Heart right ventricle (tissue), 16 donors: ENCODE data around the gene PPP4R1. TPM values are rescaled to one million over a fixed set of nuclear protein-coding genes. Genes with fewer than 3 reads are reported as not detected.

Experiments
- ATAC-seq, 8 donors: fragments of 200-7000 bp; cut with Tn5 transposase; one replicate each; pipeline ENCODE4 v1.9.1; 2020; ENCODE audit warnings: mild to moderate bottlenecking in 8 of 8, moderate library complexity in 8 of 8, moderate number of reproducible peaks in 1 of 8
- DNase-seq, 2 donors: peaks; one replicate each; pipeline ENCODE4 v3.0.0-alpha.2; 2020
- H3K27ac ChIP-seq, 10 donors: fragments of 200-600 bp; sonication (generic) in 2 of 10; one replicate each; pipeline versions ENCODE4 v1.5.0 to v1.8.0; 2020 to 2022; ENCODE audit warnings: mild to moderate bottlenecking in 3 of 10
- H3K27me3 ChIP-seq, 7 donors: fragments of 200-600 bp; one replicate each; pipeline ENCODE4 v1.8.0; 2021 to 2022; ENCODE audit warnings: mild to moderate bottlenecking in 2 of 7
- H3K36me3 ChIP-seq, 9 donors: fragments of 200-600 bp; sonication (generic) in 1 of 9; one replicate each; pipeline versions ENCODE4 v1.5.0 to v1.8.0; 2020 to 2022; ENCODE audit warnings: mild to moderate bottlenecking in 2 of 9
- H3K4me1 ChIP-seq, 9 donors: fragments of 200-600 bp; sonication (generic) in 1 of 9; one replicate each; pipeline versions ENCODE4 v1.5.0 to v1.8.0; 2020 to 2022; ENCODE audit warnings: mild to moderate bottlenecking in 4 of 9
- H3K4me3 ChIP-seq, 10 donors: fragments of 200-600 bp; sonication (generic) in 2 of 10; one replicate each; pipeline versions ENCODE4 v1.5.0 to v1.8.0; 2020 to 2022; ENCODE audit warnings: mild to moderate bottlenecking in 7 of 10, moderate library complexity in 2 of 10
- H3K9me3 ChIP-seq, 11 donors: fragments of 200-600 bp in 10 of 11; sonication (generic) in 2 of 11; one replicate each; pipeline versions ENCODE4 v1.5.0 to v1.8.0; 2013 to 2022; ENCODE audit warnings: mild to moderate bottlenecking in 2 of 11, control low read depth in 1 of 11, moderate library complexity in 1 of 11
- CTCF ChIP-seq, 9 donors: fragments of 200-600 bp; sonication (generic) in 2 of 9; IDR thresholded peaks; one replicate each; pipeline versions ENCODE4 v1.5.0 to v1.8.0; 2021 to 2022; ENCODE audit warnings: antibody characterized with exemption in 9 of 9, mild to moderate bottlenecking in 5 of 9, moderate library complexity in 1 of 9
- WGBS, 2 donors: extraction: QIAGEN DNeasy Blood & Tissue Kit; methylation state at CpG; one replicate each; pipeline ENCODE4 v1.1.7; 2013; ENCODE audit warnings: inconsistent platforms in 1 of 2; 5-methylcytosine and 5-hydroxymethylcytosine counted together
- intact Hi-C, 10 donors: fragments of 100-400 bp; cut with DNase I; formaldehyde crosslinking; loops; one replicate each; pipeline versions ENCODE4 v1.11.1 to v1.14.2; 2022
- polyA plus RNA-seq, 2 donors: library from polyadenylated mRNA; stranded (reverse); fragments of 200-250 nt; gene quantifications; one replicate each; pipeline ENCODE4 v1.2.3, GENCODE V29; 2013
- total RNA-seq, 10 donors: library from RNA; stranded (reverse); fragmentation: NEBNext Ultra II Directional in 3 of 10; extraction: Animal tissue kit (Norgen Biotek cat#: 25700) in 3 of 10; gene quantifications; one replicate each; pipeline versions ENCODE4 v1.2.1 to v1.2.4, GENCODE V29; 2021 to 2023
- donor health status: Arrhythmogenic right ventricular cardiomyopathy.
- donor health status: ischemic (EF 13 %, LVEDD 7.1; RV severe dilation, severe dysfunction).
- donor health status: healthy with polysubstance abuse.
- donor health status: DM: no; HTN: yes; CAD: no.
- donor health status: DM: no; HTN: no; CAD: no.
- donor health status: ischemic (EF 25% LVEDD 6.9; RV normal size, moderate dysfunction).
- donor health status: ischemic (EF 25% LVEDD 5.7; RV mildly dilated, moderate dysfunction).
- donor health status: healthy.
- donor health status: DM: yes; HTN: yes; CAD: no.
- donor health status: Ischemic cardiomyopathy.
- donor health status: ischemic (EF 35%, LVEDD 5.7; RV mildly dilated, moderate dysfunction).
- donor health status: nonischemic (EF 11% LVEDD 7.7; RV severe dilation, severe dysfunction).
- donor health status: DM: yes; HTN: yes; CAD: no.
- donor health status: PGD.
- donor health status: ischemic (EF 29% LVEDD 5.4; RV normal size, mild dysfunction).
- donor health status: nonischemic (EF 23%, LVEDD 6.1; RV moderate dilation, normal function).

Gene PPP4R1
- total and polyA plus RNA-seq, 12 donors = 24.7 to 87.4 (median 60.4) TPM

GRCh38 chr18:9649164-9649540, 34.8 kb upstream of the PPP4R1 start:
- TF ChIP-seq CTCF (IDR thresholded peaks at IDR 0.05) = no peak
- 86 to 89% methylated on average over 3 of the region's 3 CpGs for WGBS, 2 donors
- no peak overlapping the region for H3K4me3 ChIP-seq
- intact Hi-C loops = no loop called here
- no peak overlapping the region for H3K27ac ChIP-seq
- no peak for ATAC-seq
- H3K27me3 ChIP-seq = no peaks in the 10 kb centered on the region
- H3K36me3 ChIP-seq = no peaks in the 10 kb centered on the region
- peaks cover 0 to 5% (median 0%) of the 10 kb centered on the region in 11 donors for H3K9me3 ChIP-seq
- H3K4me1 ChIP-seq = peaks cover 0 to 3% (median 0%) of the 10 kb centered on the region in 9 donors
- DNase-seq = no peak

GRCh38 chr18:9648431-9649163, 34.2 kb upstream of the PPP4R1 start:
- 94 to 96% methylated on average over 7 of the region's 7 CpGs for WGBS, 2 donors
- intact Hi-C loops = no loop called here

GRCh38 chr18:9647496-9648323, 33.4 kb upstream of the PPP4R1 start:
- H3K4me1 ChIP-seq = peaks cover 0 to 17% (median 7%) of the 10 kb centered on the region in 9 donors
- no peak overlapping the region for H3K27ac ChIP-seq
- intact Hi-C loops = no loop called here
- ATAC-seq (peak in 1 of 8 donors; percentile 12), DNase-seq (no peak)
- H3K27me3 ChIP-seq = no peaks in the 10 kb centered on the region
- H3K36me3 ChIP-seq = no peaks in the 10 kb centered on the region
- WGBS, 2 donors = 83 to 89% methylated on average over 8 of the region's 8 CpGs
- H3K9me3 ChIP-seq = peaks cover 0 to 2% (median 0%) of the 10 kb centered on the region in 11 donors
- no peak for TF ChIP-seq CTCF (IDR thresholded peaks at IDR 0.05)
- H3K4me3 ChIP-seq = no peak overlapping the region

More at GRCh38 chr18:9648431-9649163, 34.2 kb upstream of the PPP4R1 start:
- no peak for TF ChIP-seq CTCF (IDR thresholded peaks at IDR 0.05)
- H3K27ac ChIP-seq = no peak overlapping the region
- DNase-seq (no peak), ATAC-seq (no peak)
- H3K9me3 ChIP-seq = peaks cover 0 to 5% (median 0%) of the 10 kb centered on the region in 11 donors
- peaks cover 0 to 8% (median 2%) of the 10 kb centered on the region in 9 donors for H3K4me1 ChIP-seq
- H3K4me3 ChIP-seq = no peak overlapping the region
- no peaks in the 10 kb centered on the region for H3K36me3 ChIP-seq
- H3K27me3 ChIP-seq = no peaks in the 10 kb centered on the region

- TF ChIP-seq CTCF (IDR thresholded peaks at IDR 0.05) = no peak
- peak in 7 of 8 donors; percentile 77 to 98 (median 91) for ATAC-seq
- WGBS, 2 donors = 3 to 5% methylated on average over 3 of the region's 3 CpGs
- H3K36me3 ChIP-seq = no peaks in the 10 kb centered on the region
- H3K4me1 ChIP-seq = peaks cover 0 to 20% (median 7%) of the 10 kb centered on the region in 9 donors
- peak overlapping the region in 6 of 10 donors; percentile 15 to 73 (median 64) for H3K27ac ChIP-seq
- H3K27me3 ChIP-seq = no peaks in the 10 kb centered on the region
- intact Hi-C loops = no loop called here
- peak in 1 of 2 donors; percentile 40 for DNase-seq
- no peak overlapping the region for H3K4me3 ChIP-seq
- no peaks in the 10 kb centered on the region for H3K9me3 ChIP-seq
Measured at GRCh38 chr18:9643549-9643948, 29.2 kb upstream of the PPP4R1 start.
